ENCODE results near the gene SLC12A5.
"Not testable (repeated sequence)": the region's sequence is repeated elsewhere in the genome, so short reads cannot be mapped to it uniquely, and the experiment has no call there.

The SLC12A5 gene

DNA sequence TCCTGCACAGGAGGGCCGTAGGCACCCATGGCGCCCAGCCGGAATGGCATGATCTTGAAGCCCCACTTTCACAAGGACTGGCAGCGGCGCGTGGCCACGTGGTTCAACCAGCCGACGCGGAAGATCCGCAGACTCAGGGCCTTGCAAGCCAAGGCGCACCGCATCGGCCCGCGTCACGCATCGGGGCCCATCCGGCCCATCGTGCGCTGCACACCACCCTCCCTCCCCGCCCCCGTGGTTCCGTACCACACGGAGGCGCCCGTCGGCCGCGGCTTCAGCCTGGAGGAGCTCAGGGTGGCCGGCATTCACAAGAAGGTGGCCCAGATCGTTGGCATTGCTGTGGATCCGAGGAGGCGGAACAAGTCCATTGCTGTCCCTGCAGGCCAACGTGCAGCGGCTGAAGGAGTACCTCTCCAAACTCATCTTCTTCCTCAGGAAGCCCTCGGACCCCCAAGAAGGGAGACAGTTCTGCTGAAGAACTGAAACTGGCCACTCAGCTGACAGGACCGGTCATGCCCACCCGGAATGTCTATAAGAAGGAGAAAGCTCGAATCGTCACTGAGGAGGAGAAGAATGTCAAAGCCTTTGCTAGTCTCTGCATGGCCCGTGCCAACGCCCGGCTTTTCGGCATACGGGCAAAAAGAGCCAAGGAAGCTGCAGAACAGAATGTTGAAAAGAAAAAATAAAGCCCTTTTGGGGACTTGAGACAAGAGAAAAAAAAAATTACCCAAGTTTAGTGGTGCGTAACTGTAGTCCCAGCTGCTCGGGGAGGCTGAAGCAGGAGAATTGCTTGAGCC is 70.7 kb downstream of the SLC12A5 start:
- WGBS (ENCODE audit: extremely low coverage, insufficient coverage, low lambda C conversion rate) = no CpG with 5 or more reads among the region's 48 CpGs
- no peak overlapping the region for H4K8ac ChIP-seq (ENCODE audit: low read depth, low read length)
- H3K4me1 ChIP-seq (ENCODE audit: control insufficient read depth, low read depth, low read length) = no peaks in the 10 kb centered on the region
- H3K27me3 ChIP-seq (ENCODE audit: insufficient read depth, low read length, poor library complexity) = peaks cover 3% of the 10 kb centered on the region
- no peak overlapping the region for H3K4me2 ChIP-seq (ENCODE audit: low read length)
- H3K4me3 ChIP-seq (ENCODE audit: low read length) = no peak overlapping the region
- no peak overlapping the region for H3K27ac ChIP-seq (ENCODE audit: low read depth, low read length)
- H3K23ac ChIP-seq (ENCODE audit: low read length) = no peak overlapping the region
- no peak overlapping the region for H2BK120ac ChIP-seq (ENCODE audit: low read depth, low read length)
- H3K79me1 ChIP-seq (ENCODE audit: low read length) = no peaks in the 10 kb centered on the region
- no peaks in the 10 kb centered on the region for H3K79me2 ChIP-seq (ENCODE audit: control insufficient read depth, insufficient read depth, low read length)
- no peak overlapping the region for H3K18ac ChIP-seq (ENCODE audit: low read length)
- H2BK5ac ChIP-seq (ENCODE audit: low read length) = no peak overlapping the region
- no peaks in the 10 kb centered on the region for H3K36me3 ChIP-seq (ENCODE audit: control insufficient read depth, insufficient read depth, low read length)
- DNase-seq = peak; percentile 49
- H3K56ac ChIP-seq (ENCODE audit: low read length) = peak overlapping the region; percentile 64
- no peak overlapping the region for H4K5ac ChIP-seq (ENCODE audit: low read length)
- H3K9ac ChIP-seq (ENCODE audit: low read length) = no peak overlapping the region
- H3K4ac ChIP-seq (ENCODE audit: low read depth, low read length) = no peak overlapping the region
- no peak overlapping the region for H2AK5ac ChIP-seq (ENCODE audit: low read length)
- no peak overlapping the region for H2BK15ac ChIP-seq (replicated peaks; ENCODE audit: low read depth)

DNA sequence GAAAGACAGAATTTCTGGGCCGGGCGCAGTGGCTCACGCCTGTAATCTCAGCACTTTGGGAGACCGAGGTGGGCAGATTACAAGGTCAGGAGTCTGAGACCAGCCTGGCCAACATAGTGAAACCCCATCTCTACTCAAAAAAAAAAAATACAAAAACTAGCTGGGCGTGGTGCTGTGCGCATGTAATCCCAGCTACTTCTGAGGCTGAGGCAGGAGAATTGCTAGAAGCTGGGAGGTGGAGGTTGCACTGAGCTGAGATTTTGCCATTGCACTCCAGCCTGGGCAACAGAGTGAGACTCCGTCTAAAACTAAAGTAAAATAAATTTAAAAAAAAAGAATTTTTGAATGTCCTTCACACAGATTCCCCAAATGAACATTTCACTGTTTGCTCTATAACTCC is 71.4 kb downstream of the SLC12A5 start:
- not testable (repeated sequence) for H4K5ac ChIP-seq (ENCODE audit: low read length); H3K4ac ChIP-seq (ENCODE audit: low read depth, low read length); H4K8ac ChIP-seq (ENCODE audit: low read depth, low read length); H3K4me1 ChIP-seq (ENCODE audit: control insufficient read depth, low read depth, low read length); H3K4me2 ChIP-seq (ENCODE audit: low read length); H2AK5ac ChIP-seq (ENCODE audit: low read length); H3K4me3 ChIP-seq (ENCODE audit: low read length); H3K9ac ChIP-seq (ENCODE audit: low read length); DNase-seq; H3K27ac ChIP-seq (ENCODE audit: low read depth, low read length); H3K79me2 ChIP-seq (ENCODE audit: control insufficient read depth, insufficient read depth, low read length); H3K79me1 ChIP-seq (ENCODE audit: low read length); H2BK120ac ChIP-seq (ENCODE audit: low read depth, low read length); H3K56ac ChIP-seq (ENCODE audit: low read length); H2BK15ac ChIP-seq (replicated peaks; ENCODE audit: low read depth); H3K36me3 ChIP-seq (ENCODE audit: control insufficient read depth, insufficient read depth, low read length); H3K18ac ChIP-seq (ENCODE audit: low read length); H3K23ac ChIP-seq (ENCODE audit: low read length); H3K27me3 ChIP-seq (ENCODE audit: insufficient read depth, low read length, poor library complexity); H2BK5ac ChIP-seq (ENCODE audit: low read length)
- WGBS (ENCODE audit: extremely low coverage, insufficient coverage, low lambda C conversion rate) = no CpG with 5 or more reads among the region's 7 CpGs

DNA sequence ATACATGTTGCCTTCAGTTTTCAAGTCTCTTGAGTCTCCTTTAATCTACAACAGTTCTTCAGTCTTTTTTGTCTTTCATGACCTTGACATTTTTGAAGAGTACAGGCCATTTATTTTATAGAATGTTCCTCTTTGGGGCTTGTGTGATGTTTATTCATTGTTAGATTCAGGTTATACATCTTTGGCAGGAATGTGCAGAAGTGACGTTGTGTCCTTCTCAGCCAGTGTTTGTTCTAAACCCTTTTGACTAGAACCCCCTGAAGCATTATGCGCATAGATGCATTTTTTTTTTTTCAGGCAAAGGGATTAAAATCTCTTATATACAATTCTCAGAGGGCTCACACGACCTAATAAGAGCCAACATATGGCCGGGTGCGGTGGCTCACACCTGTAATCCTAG is 72.0 kb downstream of the SLC12A5 start:
- no peak for DNase-seq
- H3K36me3 ChIP-seq (ENCODE audit: control insufficient read depth, insufficient read depth, low read length) = no peaks in the 10 kb centered on the region
- H3K4me3 ChIP-seq (ENCODE audit: low read length) = no peak overlapping the region
- no peak overlapping the region for H4K8ac ChIP-seq (ENCODE audit: low read depth, low read length)
- H2BK5ac ChIP-seq (ENCODE audit: low read length) = no peak overlapping the region
- H3K79me1 ChIP-seq (ENCODE audit: low read length) = no peaks in the 10 kb centered on the region
- no peak overlapping the region for H3K4ac ChIP-seq (ENCODE audit: low read depth, low read length)
- peaks cover 3% of the 10 kb centered on the region for H3K27me3 ChIP-seq (ENCODE audit: insufficient read depth, low read length, poor library complexity)
- H2AK5ac ChIP-seq (ENCODE audit: low read length) = no peak overlapping the region
- no peak overlapping the region for H2BK15ac ChIP-seq (replicated peaks; ENCODE audit: low read depth)
- no peak overlapping the region for H3K9ac ChIP-seq (ENCODE audit: low read length)
- H4K5ac ChIP-seq (ENCODE audit: low read length) = no peak overlapping the region
- WGBS (ENCODE audit: extremely low coverage, insufficient coverage, low lambda C conversion rate) = no CpG with 5 or more reads among the region's 5 CpGs
- no peak overlapping the region for H3K27ac ChIP-seq (ENCODE audit: low read depth, low read length)
- no peak overlapping the region for H3K56ac ChIP-seq (ENCODE audit: low read length)
- no peak overlapping the region for H3K18ac ChIP-seq (ENCODE audit: low read length)
- H3K4me2 ChIP-seq (ENCODE audit: low read length) = no peak overlapping the region
- no peaks in the 10 kb centered on the region for H3K79me2 ChIP-seq (ENCODE audit: control insufficient read depth, insufficient read depth, low read length)
- no peaks in the 10 kb centered on the region for H3K4me1 ChIP-seq (ENCODE audit: control insufficient read depth, low read depth, low read length)
- no peak overlapping the region for H2BK120ac ChIP-seq (ENCODE audit: low read depth, low read length)
- no peak overlapping the region for H3K23ac ChIP-seq (ENCODE audit: low read length)

DNA sequence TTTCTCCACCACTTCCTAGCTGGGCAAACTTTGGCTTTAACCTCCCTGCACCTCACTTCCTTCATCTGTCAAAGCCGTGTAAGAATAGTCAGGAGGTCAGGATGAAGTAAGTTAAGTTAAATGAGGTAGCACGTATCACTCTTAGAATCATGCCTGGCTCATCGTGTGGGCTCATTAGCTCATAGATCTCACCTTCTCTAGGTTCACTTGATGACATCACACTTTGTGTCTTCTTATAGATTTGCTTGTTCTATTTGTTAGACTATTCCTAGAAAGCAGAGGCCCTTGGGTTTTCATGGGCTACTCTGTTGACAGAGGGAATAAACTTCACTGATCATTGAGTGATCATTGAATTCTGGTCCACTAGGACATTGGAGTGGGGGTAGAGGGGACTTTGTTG is 72.9 kb downstream of the SLC12A5 start:
- H2BK5ac ChIP-seq (ENCODE audit: low read length) = no peak overlapping the region
- WGBS (ENCODE audit: extremely low coverage, insufficient coverage, low lambda C conversion rate) = no CpG with 5 or more reads among the region's 3 CpGs
- peaks cover 3% of the 10 kb centered on the region for H3K27me3 ChIP-seq (ENCODE audit: insufficient read depth, low read length, poor library complexity)

GRCh38 chr20:46102940-46103339 is 73.9 kb downstream of the SLC12A5 start:
- no peak overlapping the region for H3K4me2 ChIP-seq (ENCODE audit: low read length)
- H2BK120ac ChIP-seq (ENCODE audit: low read depth, low read length) = no peak overlapping the region
- peaks cover 3% of the 10 kb centered on the region for H3K27me3 ChIP-seq (ENCODE audit: insufficient read depth, low read length, poor library complexity)
- H4K5ac ChIP-seq (ENCODE audit: low read length) = no peak overlapping the region
- no peak overlapping the region for H3K9ac ChIP-seq (ENCODE audit: low read length)
- H2BK15ac ChIP-seq (replicated peaks; ENCODE audit: low read depth) = no peak overlapping the region
- WGBS (ENCODE audit: extremely low coverage, insufficient coverage, low lambda C conversion rate) = no CpG with 5 or more reads among the region's 3 CpGs
- H3K4me3 ChIP-seq (ENCODE audit: low read length) = no peak overlapping the region
- H3K4ac ChIP-seq (ENCODE audit: low read depth, low read length) = no peak overlapping the region
- no peaks in the 10 kb centered on the region for H3K36me3 ChIP-seq (ENCODE audit: control insufficient read depth, insufficient read depth, low read length)
- H2BK5ac ChIP-seq (ENCODE audit: low read length) = no peak overlapping the region
- H3K4me1 ChIP-seq (ENCODE audit: control insufficient read depth, low read depth, low read length) = no peaks in the 10 kb centered on the region
- H3K27ac ChIP-seq (ENCODE audit: low read depth, low read length) = no peak overlapping the region
- no peak overlapping the region for H2AK5ac ChIP-seq (ENCODE audit: low read length)
- no peak overlapping the region for H3K56ac ChIP-seq (ENCODE audit: low read length)
- H3K23ac ChIP-seq (ENCODE audit: low read length) = no peak overlapping the region
- H4K8ac ChIP-seq (ENCODE audit: low read depth, low read length) = no peak overlapping the region
- no peak for DNase-seq
- H3K79me2 ChIP-seq (ENCODE audit: control insufficient read depth, insufficient read depth, low read length) = no peaks in the 10 kb centered on the region
- no peak overlapping the region for H3K18ac ChIP-seq (ENCODE audit: low read length)
- no peaks in the 10 kb centered on the region for H3K79me1 ChIP-seq (ENCODE audit: low read length)

More for the DNA sequence above, 72.9 kb downstream of the SLC12A5 start:
- H3K36me3 ChIP-seq (ENCODE audit: control insufficient read depth, insufficient read depth, low read length) = no peaks in the 10 kb centered on the region
- no peak overlapping the region for H3K9ac ChIP-seq (ENCODE audit: low read length)
- H3K27ac ChIP-seq (ENCODE audit: low read depth, low read length) = no peak overlapping the region
- H3K79me2 ChIP-seq (ENCODE audit: control insufficient read depth, insufficient read depth, low read length) = no peaks in the 10 kb centered on the region
- H4K8ac ChIP-seq (ENCODE audit: low read depth, low read length) = no peak overlapping the region
- DNase-seq = no peak
- H3K4ac ChIP-seq (ENCODE audit: low read depth, low read length) = no peak overlapping the region
- H3K4me1 ChIP-seq (ENCODE audit: control insufficient read depth, low read depth, low read length) = no peaks in the 10 kb centered on the region
- no peak overlapping the region for H2BK15ac ChIP-seq (replicated peaks; ENCODE audit: low read depth)
- no peaks in the 10 kb centered on the region for H3K79me1 ChIP-seq (ENCODE audit: low read length)
- no peak overlapping the region for H3K56ac ChIP-seq (ENCODE audit: low read length)
- no peak overlapping the region for H2AK5ac ChIP-seq (ENCODE audit: low read length)
- no peak overlapping the region for H3K4me2 ChIP-seq (ENCODE audit: low read length)
- H3K23ac ChIP-seq (ENCODE audit: low read length) = no peak overlapping the region
- H4K5ac ChIP-seq (ENCODE audit: low read length) = no peak overlapping the region
- no peak overlapping the region for H2BK120ac ChIP-seq (ENCODE audit: low read depth, low read length)
- no peak overlapping the region for H3K18ac ChIP-seq (ENCODE audit: low read length)
- no peak overlapping the region for H3K4me3 ChIP-seq (ENCODE audit: low read length)

DNA sequence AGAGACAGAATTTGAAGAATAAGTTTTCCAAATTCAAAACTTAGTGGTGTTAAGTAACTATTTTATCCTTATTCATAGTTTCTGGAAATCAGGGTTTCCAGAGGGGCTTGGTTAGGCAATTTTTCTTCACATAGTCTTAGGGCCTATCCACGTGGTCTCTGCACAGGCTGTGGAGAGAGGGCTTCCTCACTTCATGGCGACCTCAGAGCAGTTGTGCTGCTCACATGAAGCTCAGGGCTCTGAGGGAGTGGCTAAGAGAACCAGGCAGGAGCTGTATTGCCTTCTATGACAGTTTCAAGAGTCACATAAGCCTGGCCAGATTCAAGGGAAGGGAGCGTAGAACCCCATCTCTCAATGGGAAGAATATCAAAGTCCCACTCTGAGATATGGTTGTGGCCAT is 75.2 kb downstream of the SLC12A5 start:
- H3K4ac ChIP-seq (ENCODE audit: low read depth, low read length) = no peak overlapping the region
- no peak overlapping the region for H3K9ac ChIP-seq (ENCODE audit: low read length)
- H3K79me1 ChIP-seq (ENCODE audit: low read length) = no peaks in the 10 kb centered on the region
- no peak overlapping the region for H3K18ac ChIP-seq (ENCODE audit: low read length)
- H4K8ac ChIP-seq (ENCODE audit: low read depth, low read length) = no peak overlapping the region
- no CpG with 5 or more reads among the region's 3 CpGs for WGBS (ENCODE audit: extremely low coverage, insufficient coverage, low lambda C conversion rate)
- no peak overlapping the region for H3K23ac ChIP-seq (ENCODE audit: low read length)
- no peak overlapping the region for H2BK5ac ChIP-seq (ENCODE audit: low read length)
- H3K27me3 ChIP-seq (ENCODE audit: insufficient read depth, low read length, poor library complexity) = no peaks in the 10 kb centered on the region
- no peaks in the 10 kb centered on the region for H3K4me1 ChIP-seq (ENCODE audit: control insufficient read depth, low read depth, low read length)
- H2BK15ac ChIP-seq (replicated peaks; ENCODE audit: low read depth) = no peak overlapping the region
- no peak overlapping the region for H4K5ac ChIP-seq (ENCODE audit: low read length)
- H2AK5ac ChIP-seq (ENCODE audit: low read length) = no peak overlapping the region
- H3K4me3 ChIP-seq (ENCODE audit: low read length) = no peak overlapping the region
- no peak overlapping the region for H3K4me2 ChIP-seq (ENCODE audit: low read length)
- DNase-seq = no peak
- H3K79me2 ChIP-seq (ENCODE audit: control insufficient read depth, insufficient read depth, low read length) = no peaks in the 10 kb centered on the region
- no peak overlapping the region for H3K56ac ChIP-seq (ENCODE audit: low read length)
- no peak overlapping the region for H2BK120ac ChIP-seq (ENCODE audit: low read depth, low read length)
- H3K27ac ChIP-seq (ENCODE audit: low read depth, low read length) = no peak overlapping the region
- H3K36me3 ChIP-seq (ENCODE audit: control insufficient read depth, insufficient read depth, low read length) = no peaks in the 10 kb centered on the region

Measured in mesendoderm (in vitro differentiated cells).